NT2/D1 (cell line): ENCODE measurements around the gene RANGAP1.

ENCODE experiments used
- DNase-seq: peaks from one replicate; pipeline ENCODE4 v3.0.0-alpha.2; 2011; ENCODE audit warnings: low read depth, low spot score
- H3K27me3 ChIP-seq: 2 replicates; pipeline ENCODE4 v1.6.0; 2011; ENCODE audit warnings: mild to moderate bottlenecking; ENCODE audit not compliant: insufficient read length, insufficient read depth
- H3K36me3 ChIP-seq: 2 replicates; pipeline ENCODE4 v1.6.1; 2011; ENCODE audit warnings: mild to moderate bottlenecking, low read length, mixed read lengths; ENCODE audit not compliant: insufficient read depth, insufficient read length
- H3K4me1 ChIP-seq: 2 replicates; pipeline ENCODE4 v1.5.1; 2011; ENCODE audit not compliant: insufficient read depth, insufficient read length
- H3K4me3 ChIP-seq: 2 replicates; pipeline ENCODE4 v1.5.1; 2011; ENCODE audit warnings: low read depth; ENCODE audit not compliant: insufficient read length
- H3K9ac ChIP-seq: 2 replicates; pipeline ENCODE4 v1.6.0; 2011; ENCODE audit warnings: low read depth; ENCODE audit not compliant: insufficient read length
- H3K9me3 ChIP-seq: 2 replicates; pipeline ENCODE4 v1.5.1; 2011; ENCODE audit warnings: mild to moderate bottlenecking, low read length; ENCODE audit not compliant: insufficient read depth
- SUZ12 ChIP-seq: IDR thresholded peaks from 2 replicates; pipeline ENCODE4 v1.6.1; 2011; ENCODE audit not compliant: insufficient read length, insufficient read depth; ENCODE audit errors: extremely low read depth
- YY1 ChIP-seq: IDR thresholded peaks from 2 replicates; pipeline ENCODE4 v1.6.1; 2011; ENCODE audit not compliant: insufficient read length, insufficient read depth
- ZNF274 ChIP-seq: IDR thresholded peaks from 2 replicates; pipeline ENCODE4 v1.6.1; 2011; ENCODE audit warnings: mild to moderate bottlenecking, low read depth, low read length

RANGAP1 gene

GRCh38 chr22:41250127-41250526 lies 35.9 kb downstream of the RANGAP1 start:
- H3K36me3 ChIP-seq = peaks cover 89% of the 10 kb centered on the region

DNA sequence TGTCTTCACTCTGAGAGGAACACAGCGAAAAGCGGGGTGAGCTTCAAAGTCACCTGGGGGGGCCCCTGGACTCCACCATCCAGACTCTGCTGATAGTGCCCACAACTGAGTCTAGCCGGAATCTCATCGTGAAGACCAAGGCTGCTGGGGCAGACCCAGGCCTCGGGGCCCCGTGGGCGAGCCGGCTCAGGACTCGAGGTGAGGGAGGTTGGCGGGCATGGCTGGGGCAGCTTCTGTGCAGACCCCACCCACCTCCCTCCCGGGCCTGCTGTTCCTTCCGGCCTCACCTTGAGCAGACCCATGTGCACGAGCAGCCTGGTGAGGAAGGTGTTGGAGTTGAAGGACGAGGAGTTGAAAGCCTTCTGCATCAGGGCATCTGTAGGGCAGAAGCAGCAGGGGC lies 36.5 kb downstream of the RANGAP1 start:
- no peak for TF ChIP-seq SUZ12
- TF ChIP-seq YY1 = no peak
- TF ChIP-seq ZNF274 = no peak
- no peak for DNase-seq
- peaks cover 92% of the 10 kb centered on the region for H3K36me3 ChIP-seq

More at GRCh38 chr22:41250127-41250526, 35.9 kb downstream of the RANGAP1 start:
- no peak overlapping the region for H3K9ac ChIP-seq
- no peaks in the 10 kb centered on the region for H3K27me3 ChIP-seq
- no peaks in the 10 kb centered on the region for H3K9me3 ChIP-seq
- no peak for DNase-seq
- H3K4me1 ChIP-seq = peaks cover 4% of the 10 kb centered on the region
- no peak overlapping the region for H3K4me3 ChIP-seq
- TF ChIP-seq ZNF274 (no peak), YY1 (no peak), SUZ12 (no peak)

DNA sequence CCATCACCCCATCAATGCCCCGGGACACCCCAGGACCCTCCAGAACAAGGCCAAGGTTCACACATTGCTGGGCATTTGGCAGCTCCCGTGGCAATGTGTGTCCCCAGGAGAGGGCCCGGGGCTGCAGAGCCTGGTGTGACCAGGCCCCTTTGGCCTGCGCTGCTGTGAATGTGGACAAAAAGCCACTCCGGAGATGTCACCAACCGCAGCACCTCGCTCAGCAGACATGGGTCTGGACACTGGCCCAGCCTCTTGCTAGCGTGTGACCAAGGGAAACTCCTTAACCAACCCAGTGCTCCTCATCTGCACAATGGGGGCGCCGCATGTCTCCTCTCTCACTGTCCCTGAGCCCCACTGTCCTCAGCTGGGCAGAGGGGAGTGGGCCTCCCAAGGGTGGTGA lies 37.2 kb downstream of the RANGAP1 start:
- peaks cover 4% of the 10 kb centered on the region for H3K4me1 ChIP-seq
- no peaks in the 10 kb centered on the region for H3K9me3 ChIP-seq
- DNase-seq = no peak
- no peak overlapping the region for H3K4me3 ChIP-seq
- no peaks in the 10 kb centered on the region for H3K27me3 ChIP-seq
- H3K9ac ChIP-seq = no peak overlapping the region
- TF ChIP-seq YY1 = no peak
- no peak for TF ChIP-seq SUZ12
- no peak for TF ChIP-seq ZNF274
- peaks cover 86% of the 10 kb centered on the region for H3K36me3 ChIP-seq

More for the DNA sequence above, 36.5 kb downstream of the RANGAP1 start:
- no peaks in the 10 kb centered on the region for H3K27me3 ChIP-seq
- H3K4me1 ChIP-seq = peaks cover 4% of the 10 kb centered on the region
- H3K9ac ChIP-seq = no peak overlapping the region
- H3K4me3 ChIP-seq = no peak overlapping the region
- H3K9me3 ChIP-seq = no peaks in the 10 kb centered on the region

- Histone ChIP-seq H3K36me3 (peaks cover 82% of the 10 kb centered on the region), H3K4me3 (no peak overlapping the region), H3K27me3 (no peaks in the 10 kb centered on the region), H3K9me3 (no peaks in the 10 kb centered on the region), H3K4me1 (peaks cover 4% of the 10 kb centered on the region), H3K9ac (no peak overlapping the region)
- no peak for DNase-seq
- TF ChIP-seq ZNF274 (no peak), YY1 (no peak), SUZ12 (no peak)
Observed at GRCh38 chr22:41248314-41248713, 37.7 kb downstream of the RANGAP1 start.

GRCh38 chr22:41247703-41248102 lies 38.3 kb downstream of the RANGAP1 start:
- Histone ChIP-seq H3K4me1 (peaks cover 4% of the 10 kb centered on the region), H3K36me3 (peaks cover 76% of the 10 kb centered on the region), H3K4me3 (no peak overlapping the region), H3K9ac (no peak overlapping the region), H3K9me3 (no peaks in the 10 kb centered on the region), H3K27me3 (no peaks in the 10 kb centered on the region)
- TF ChIP-seq SUZ12 (no peak), ZNF274 (no peak), YY1 (no peak)
- no peak for DNase-seq

GRCh38 chr22:41245917-41246499 lies 40.0 kb downstream of the RANGAP1 start:
- H3K27me3 ChIP-seq = no peaks in the 10 kb centered on the region
- H3K36me3 ChIP-seq = peaks cover 62% of the 10 kb centered on the region
- peaks cover 4% of the 10 kb centered on the region for H3K4me1 ChIP-seq
- DNase-seq = no peak
- TF ChIP-seq YY1 = no peak
- no peak overlapping the region for H3K4me3 ChIP-seq
- no peaks in the 10 kb centered on the region for H3K9me3 ChIP-seq
- no peak overlapping the region for H3K9ac ChIP-seq

- TF ChIP-seq YY1 = no peak
- TF ChIP-seq ZNF274 = no peak
- TF ChIP-seq SUZ12 = no peak
- peaks cover 9% of the 10 kb centered on the region for H3K4me1 ChIP-seq
Observed at GRCh38 chr22:41243361-41243760, 42.6 kb downstream of the RANGAP1 start.

GRCh38 chr22:41242396-41243117 lies 43.4 kb downstream of the RANGAP1 start:
- TF ChIP-seq SUZ12 = no peak
- TF ChIP-seq YY1 = no peak
- no peak for TF ChIP-seq ZNF274
- Histone ChIP-seq H3K27me3 (peaks cover 10% of the 10 kb centered on the region), H3K4me3 (no peak overlapping the region), H3K9ac (no peak overlapping the region), H3K36me3 (peaks cover 29% of the 10 kb centered on the region), H3K4me1 (peaks cover 10% of the 10 kb centered on the region), H3K9me3 (no peaks in the 10 kb centered on the region)
- no peak for DNase-seq

More at GRCh38 chr22:41243361-41243760, 42.6 kb downstream of the RANGAP1 start:
- peaks cover 35% of the 10 kb centered on the region for H3K36me3 ChIP-seq
- no peak for DNase-seq
- no peaks in the 10 kb centered on the region for H3K9me3 ChIP-seq
- no peak overlapping the region for H3K9ac ChIP-seq
- H3K4me3 ChIP-seq = no peak overlapping the region
- H3K27me3 ChIP-seq = peaks cover 7% of the 10 kb centered on the region
